Activated CD4-positive, CD25-positive, alpha-beta regulatory T cell treated with anti-CD3 and anti-CD28 coated beads, Interleukin-2, amount 50 U/mL, for 16 hours (primary cell): ENCODE data around the gene GABRB1.

Experiments used
- DNase-seq: peaks from one replicate; pipeline ENCODE4 v3.0.0-alpha.2; 2020; ENCODE audit warnings: low read depth, low spot score

Gene GABRB1

DNA sequence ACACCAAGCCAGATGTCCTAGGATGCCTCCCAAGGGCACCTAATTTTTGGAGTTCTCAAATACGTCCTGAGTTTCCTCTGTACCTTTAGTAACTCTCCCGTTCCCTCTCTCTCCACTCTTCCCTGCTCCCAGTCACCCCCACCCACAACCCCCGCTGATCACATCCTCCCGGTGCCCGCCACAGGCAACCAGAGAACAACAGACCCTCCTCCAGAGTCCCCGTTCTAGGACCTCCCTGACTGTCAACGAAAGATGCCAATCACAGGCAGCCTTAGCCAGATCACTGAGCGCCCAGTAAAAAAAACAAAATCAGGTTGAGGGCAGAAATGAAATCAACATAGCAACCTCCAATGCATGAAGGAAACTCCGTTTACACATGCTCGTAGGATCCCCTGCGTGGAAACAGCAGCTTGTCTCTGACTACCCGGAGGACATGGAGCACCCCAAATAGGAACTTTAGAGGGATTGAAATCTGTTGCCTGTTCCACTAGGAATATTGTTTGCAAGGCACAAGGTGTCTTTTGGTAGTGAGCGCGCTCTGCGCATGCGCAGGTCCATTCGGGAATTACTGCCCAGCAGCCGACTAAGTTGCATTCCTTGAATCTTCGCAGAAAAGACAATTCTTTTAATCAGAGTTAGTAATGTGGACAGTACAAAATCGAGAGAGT, at the start of gene GABRB1:
Gene GABRB1, plus strand, starts transcription at position 557 of the 668 bp plus-strand sequence.
- DNase-seq, result no peak

DNA sequence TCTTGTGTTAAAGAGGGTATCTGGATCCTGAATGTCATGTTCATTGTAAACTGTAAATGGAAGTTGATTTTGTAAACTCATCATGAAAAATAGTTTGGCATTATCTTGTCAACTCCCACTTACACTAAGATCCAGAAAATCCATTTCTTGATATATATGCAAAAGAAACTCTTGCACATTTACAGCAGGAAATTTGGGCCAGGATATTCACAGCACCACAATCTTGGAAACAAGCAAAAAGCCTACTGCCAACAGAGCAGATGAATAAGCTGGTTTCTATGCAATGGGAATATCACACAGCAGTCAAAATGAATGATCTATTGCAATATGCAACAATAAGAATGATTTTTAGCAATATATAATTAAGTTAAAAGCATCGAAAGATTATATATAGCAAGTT, 46.6 kb upstream of the GABRB1 start:
- no peak for DNase-seq

DNA sequence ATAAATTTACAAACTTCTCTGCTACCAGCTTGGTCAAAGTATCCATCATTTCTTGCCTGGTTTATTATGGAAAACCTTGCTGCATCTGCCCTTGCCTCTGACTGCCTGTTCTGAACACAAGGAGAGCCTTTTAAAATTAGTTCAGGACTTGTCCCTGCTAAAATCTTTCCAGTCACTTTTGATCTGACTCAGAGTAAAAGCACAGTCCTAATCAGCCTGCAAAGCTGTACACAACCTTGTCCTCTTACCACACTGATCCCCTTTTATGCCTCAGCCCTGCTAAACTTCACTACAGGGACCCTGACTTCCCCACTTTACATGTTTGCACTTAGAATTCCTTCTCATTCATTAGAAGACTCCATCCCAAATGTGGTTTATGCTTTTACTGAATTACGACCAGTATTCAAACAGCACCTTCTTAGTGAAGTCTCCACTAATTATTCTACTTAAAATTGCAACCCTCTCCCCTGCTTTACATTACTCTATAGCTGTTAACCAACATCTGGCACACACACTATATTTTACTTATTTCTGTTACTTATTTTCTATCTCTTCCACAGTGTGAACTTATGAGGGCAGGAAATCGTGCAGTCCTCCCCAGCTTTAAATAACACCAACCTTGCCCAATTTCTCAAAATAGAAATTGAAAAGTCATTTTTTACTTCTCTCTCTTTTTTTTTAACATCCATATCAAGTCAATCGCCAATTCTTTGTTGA, 44.3 kb upstream of the GABRB1 start:
- no peak for DNase-seq

DNA sequence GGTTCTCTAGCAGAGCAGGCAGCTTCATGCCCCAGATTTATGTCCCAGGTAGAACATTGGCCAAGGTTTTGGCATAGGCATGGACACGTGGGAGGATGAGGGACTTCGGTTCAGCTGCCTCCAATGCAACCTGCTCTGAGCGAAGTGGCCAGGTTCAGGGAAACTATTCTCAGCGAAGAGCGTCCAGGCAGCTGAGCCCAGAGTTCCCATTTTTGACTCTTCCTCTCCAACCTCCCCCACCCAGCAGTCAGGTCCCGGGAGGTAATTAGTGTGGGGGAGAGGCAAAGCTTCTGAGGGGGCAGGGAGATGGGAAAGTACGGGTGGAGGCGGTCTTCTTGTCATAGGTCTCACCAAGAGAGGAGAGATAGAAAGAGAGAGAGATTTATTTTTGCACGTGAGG, 39.0 kb upstream of the GABRB1 start:
- no peak for DNase-seq

DNA sequence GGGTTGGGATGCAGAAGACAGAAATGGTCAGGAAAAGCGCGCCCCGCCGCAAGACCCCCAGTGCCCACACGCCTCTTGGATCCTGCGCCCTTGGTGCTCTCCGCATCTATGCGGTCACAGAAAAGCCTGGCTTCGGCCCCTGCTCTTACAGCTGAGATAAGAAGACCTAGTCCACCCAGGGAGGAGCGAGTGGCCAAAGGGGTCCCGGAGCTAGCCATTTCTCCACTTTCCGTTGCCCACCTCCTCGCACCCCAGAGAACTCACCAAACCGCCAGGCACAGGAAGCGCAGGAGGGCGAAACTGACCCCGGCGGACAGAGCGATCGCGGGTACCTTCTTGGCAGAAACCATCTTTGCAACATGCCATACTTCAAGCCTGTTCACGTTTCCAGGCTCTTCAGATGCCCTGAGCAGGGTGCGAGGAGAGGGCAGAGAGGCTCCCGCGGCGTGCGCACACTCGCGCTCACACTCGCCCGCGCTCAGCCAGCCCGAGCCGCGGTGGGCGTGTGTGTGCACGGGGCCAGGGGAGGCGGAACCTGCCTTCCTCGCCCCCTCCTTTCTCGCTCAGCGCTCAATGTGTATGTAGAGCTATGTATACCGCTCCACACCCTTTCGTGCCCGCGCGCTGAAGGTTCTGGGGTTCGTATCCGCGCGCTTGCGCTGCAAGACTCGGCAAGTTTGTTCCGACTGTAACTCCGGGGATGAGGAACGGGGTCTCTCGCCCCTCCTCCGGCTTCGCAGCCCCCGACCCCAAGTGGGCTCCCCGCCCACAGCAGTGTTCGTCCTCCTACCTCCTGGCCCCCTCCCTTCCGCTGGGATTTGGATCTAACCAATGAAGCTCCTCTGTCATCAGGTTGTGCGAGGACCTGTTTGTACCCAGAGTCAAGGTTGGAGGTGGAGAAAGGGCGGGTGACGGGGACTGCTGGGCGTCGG, 38.0 kb upstream of the GABRB1 start, which contains the start of gene GABRA4:
Gene GABRA4, minus strand, starts transcription at position 507 of the 932 bp plus-strand sequence. Its CDS starts 157 bp downstream, at position 350.
- no peak for DNase-seq

DNA sequence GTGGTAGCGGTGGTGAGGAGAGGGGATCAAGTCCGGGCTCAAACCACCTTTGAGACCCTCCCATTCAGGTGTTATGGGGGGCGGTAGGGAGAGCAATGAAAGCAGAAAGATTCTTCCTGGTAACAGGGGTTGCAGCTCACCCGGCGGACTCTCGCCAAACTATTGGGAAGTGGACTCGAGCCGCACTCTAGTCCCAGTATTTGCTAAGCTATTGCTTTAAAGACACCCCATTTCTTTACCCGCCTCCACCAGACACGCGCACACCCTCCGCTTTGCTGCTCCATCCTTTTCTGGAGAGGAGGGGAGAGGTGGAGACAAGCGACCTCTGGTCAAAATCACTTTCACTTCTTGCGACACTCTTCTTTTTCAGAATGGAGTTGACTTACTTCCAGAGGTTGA, 37.4 kb upstream of the GABRB1 start:
- DNase-seq, result no peak

DNA sequence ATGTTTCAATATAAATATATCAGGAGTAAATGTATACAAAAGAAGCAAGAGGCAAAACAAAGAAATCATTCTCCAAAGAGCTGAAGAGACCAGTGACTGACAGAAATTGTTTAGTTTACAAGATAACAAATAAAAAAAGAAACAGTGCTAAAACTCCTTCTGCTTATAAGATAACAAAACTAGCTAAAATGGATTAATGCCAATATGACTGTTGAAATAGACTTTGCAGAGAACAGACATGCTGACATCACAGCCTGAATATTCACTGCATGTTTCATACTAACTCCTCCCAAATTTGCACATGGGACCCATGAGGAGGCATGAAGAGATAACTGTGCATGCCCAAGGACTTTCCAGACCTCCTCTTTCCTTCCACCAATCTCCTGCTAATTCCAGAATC, 31.8 kb upstream of the GABRB1 start:
- no peak for DNase-seq

DNA sequence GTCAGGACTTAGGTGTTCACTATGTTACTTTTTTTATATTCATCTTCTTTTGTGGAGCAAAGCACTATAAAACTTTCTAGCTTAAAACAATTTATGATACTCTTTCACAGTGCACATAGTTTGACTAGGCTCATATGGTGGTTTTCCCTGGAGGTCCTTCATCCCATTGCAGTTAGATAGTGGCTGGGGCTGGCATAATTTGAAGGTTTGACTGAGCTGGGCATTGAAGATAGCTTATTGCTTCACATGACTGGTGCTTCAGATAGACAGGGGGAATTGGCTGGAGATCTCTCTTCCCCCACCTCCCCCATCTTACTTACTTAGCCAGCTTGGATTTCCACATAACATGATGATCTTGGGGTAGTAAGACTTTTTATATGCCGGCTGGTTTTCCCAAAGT, 31.0 kb upstream of the GABRB1 start:
- DNase-seq, result no peak

DNA sequence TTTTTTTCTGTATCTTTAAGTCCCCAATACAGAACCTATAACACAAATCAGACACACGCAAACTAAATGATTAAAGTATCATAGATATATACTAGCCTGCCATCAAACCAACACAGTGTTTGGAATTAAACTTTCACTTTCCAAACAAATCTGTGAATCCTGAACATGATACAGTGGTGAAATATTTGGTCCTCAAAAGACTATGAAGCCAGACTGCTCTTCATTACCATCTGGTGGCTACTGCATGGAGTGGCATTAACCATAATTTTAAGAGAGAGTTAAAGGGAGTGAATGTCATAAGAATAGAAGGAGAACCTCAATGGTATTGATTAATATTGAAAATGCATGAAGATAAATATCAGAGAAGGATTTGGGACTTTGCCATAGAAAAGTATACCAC, 28.8 kb upstream of the GABRB1 start:
- no peak for DNase-seq

DNA sequence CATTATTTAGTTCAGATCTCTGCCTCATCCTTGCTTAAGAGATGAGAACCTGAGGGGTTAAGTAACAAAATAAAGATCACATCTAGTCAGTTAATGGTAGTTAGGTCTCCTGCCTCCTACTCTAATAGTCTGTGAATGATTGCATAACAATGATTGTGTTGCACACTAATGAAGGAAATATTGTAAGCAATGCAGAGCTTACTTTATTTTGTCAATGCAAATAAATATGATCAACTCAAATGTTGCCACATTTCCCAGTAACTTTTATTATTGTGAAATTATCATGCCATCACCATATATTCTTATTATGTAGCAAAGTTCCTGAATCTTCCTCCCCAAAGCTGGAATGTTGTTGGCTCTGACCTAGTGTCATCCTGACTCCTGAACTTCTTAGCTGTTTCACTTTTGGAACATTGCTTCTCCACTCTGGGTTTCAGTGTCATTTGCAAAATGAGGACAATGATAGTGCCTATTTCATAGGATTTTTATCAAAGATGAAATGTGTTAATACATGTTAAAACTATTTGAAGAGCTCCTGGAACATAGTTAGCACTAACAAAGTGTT, 20.9 kb upstream of the GABRB1 start:
- DNase-seq, result no peak

DNA sequence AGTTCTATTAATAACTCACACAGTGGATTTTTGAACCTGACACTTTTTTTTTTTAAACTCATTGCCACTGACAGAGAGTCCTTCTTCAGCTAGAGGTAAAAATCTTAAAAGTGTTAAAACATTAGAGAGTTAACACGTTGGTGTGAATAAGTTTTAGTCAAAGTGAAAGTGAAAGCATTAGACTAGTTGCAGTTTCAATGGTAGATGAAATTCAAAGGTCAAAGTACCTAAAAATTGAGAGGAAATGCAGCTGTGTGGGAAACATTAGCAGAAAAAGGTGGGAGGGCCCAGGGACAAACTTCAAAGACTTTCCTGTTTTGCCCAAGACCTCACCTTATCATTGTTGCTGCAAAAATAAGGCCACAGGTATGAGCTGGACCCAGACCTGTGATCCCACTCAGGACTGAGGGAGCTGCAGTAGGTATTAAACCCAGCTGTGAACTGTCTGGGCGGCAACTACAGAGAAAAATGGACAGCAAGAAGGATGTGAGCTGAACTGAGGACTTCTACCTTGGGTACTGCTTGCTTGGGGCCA, 20.4 kb upstream of the GABRB1 start:
- DNase-seq, result no peak

DNA sequence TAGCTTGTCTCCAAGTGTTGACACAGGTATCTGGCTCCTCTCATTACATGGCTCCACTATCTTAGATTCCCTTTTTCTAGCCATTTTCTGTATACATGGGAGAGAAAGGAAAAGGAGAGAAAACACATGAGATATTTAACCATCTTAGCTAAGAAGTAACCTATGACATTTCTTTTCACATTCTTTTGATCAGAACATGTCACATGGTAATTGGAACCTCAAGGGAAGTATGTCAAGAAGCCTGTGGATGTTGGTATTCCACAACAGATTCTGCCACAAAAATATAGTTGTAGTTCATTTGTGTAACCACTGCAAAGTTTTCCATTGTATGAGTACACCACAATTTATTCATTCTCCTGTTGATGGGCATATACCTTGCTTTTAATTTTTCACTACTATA, 18.7 kb upstream of the GABRB1 start:
- DNase-seq, result no peak

DNA sequence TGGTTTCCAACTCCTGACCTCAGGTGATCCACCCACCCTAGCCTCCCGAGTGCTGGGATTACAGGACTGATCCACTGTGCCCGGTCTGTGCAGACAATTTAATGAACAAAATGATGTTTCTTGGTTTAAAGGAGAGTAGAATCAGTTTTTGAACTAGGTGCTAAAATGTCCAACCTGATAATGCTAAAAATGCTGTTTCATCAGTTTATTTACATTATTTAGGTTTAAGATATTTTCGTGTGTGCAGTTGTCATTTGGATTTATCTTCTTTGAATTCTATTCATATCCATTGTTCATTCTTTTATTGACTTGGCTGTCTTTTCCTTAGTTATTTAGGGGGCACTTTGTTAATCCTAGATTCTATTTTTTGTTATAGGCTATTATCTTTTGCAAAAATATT, 18.0 kb upstream of the GABRB1 start:
- DNase-seq, result no peak

DNA sequence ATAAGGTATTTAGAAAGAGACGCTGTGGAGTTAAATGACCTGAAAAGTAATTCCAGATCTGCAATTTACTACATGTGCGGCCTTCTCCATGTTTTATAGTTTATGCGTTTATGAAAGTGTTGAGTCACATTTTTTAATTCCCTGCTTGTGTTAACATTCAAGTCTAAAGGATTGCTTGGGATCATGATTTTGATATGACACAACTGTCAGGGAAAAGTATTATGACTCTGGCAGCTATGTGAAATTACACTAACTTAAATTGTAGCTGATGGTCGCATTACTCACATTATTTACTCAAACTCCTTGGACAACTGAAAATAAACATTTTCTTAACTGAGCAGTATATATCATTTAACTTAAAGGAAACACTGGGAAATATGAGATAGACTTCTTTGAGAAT, 14.3 kb upstream of the GABRB1 start:
- DNase-seq, result no peak

DNA sequence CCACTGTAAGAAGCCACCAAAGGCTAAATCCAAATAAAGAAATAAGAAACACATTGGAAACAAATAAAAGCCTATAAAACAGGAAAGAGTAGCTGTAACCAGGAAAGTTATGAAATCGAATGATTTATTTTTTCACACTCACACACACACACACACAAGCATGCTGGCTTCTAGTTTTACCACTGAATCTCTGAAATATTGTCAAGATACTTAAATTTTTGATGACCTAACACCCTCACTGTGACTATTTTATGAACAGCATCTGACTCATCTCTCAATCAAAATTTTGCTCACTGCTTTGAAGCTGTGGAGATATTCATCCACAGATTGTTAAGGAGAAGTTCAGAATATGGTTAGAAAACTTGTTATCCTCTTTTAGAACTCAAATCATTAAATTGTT, 13.9 kb upstream of the GABRB1 start:
- DNase-seq, result no peak

DNA sequence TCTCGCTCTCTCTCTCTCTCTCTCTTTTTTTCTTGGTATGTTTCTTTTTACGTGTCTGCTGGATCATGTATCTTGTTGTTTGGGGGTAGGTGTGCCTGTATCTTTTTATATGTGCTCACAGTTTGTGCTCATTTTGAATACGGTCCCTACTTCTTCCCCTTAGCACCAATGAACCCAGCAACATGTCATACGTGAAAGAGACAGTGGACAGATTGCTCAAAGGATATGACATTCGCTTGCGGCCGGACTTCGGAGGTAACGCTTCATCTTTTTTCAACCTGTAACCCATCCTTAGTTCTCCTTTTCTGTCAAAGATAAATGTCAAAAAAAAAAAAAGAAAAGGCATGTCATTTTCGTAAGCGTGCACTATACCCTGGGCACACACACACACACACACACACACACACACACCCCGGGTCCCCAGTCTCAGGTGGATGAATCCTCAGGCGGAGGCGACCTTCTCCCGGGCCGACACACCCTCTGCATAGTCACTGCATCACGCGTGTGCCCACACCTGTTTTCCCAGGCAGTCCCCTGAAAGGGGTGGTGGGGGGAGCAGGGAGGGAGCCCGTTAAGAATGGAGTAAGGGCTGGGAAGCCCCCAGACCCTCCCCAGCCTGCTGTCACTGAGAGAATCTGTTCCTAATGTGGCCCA, 511 bp downstream of the GABRB1 start:
- DNase-seq, result no peak

DNA sequence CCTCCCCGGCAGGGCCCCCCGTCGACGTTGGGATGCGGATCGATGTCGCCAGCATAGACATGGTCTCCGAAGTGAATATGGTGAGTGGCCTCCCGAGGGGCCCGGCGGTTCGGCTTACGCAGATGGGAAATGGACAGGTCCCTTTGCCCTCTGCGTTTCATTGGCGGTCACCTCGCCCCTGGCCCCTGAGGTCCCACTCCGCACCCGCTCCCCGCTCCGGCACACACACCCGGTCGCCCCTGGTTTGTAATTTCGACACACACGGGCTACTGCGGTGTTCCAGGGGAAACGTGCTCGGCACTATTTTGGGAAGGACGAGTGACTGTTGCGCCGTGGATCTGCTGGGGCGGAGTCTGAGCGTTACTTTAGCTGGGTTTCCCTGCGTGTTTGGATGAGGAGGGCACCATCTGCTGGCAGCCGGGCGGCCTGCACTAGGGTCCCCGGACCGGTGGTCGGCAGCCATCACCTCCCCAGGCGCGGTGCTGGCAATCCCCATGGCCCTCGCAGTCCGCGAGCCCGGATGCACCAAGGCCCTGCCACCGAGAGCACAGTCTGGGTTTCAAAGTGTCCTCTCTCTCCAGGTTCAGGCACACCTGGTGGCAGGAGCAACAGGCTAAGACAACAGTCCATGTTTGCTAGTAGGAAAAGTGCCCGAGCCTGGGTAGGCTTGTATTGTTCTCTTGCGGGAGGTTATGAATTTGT, 1.2 kb downstream of the GABRB1 start:
- DNase-seq, result no peak

DNA sequence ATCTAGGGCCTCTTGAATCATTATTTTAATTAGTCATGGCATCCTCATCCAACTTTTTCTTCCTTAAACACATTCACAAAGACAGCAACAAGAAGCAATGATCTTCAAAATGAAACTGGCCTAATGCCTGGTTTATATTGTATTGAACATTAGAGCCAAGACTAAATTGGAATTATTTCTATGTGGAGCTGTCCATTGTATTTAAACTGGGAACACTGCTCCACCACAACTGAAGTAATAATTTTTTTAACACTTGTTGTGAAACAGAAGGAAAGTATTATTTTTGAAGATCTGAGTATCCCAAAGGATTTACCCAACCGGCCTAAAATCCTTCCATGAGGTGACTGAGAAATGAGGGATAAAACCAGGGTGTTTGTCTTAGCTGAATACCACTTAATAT, 6.9 kb downstream of the GABRB1 start:
- no peak for DNase-seq

DNA sequence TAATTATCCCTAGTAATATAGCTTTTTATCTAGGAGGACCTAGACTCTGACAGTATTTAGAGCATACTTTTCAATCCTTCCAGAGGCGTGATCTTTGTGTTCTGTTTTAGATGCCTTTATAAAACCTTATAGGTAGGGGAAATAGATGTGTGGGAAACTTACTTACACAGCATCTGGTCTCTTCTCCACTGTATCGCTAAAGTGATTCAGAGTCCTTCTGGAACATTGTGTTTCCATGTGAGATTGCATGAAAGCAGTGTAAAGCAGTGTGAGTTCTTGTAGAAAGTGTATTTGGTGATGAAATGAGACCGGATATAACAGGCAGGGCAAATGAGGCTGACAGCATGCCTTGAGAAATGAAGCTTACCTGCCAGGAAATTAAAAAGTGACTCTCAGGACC, 9.5 kb downstream of the GABRB1 start:
- no peak for DNase-seq

DNA sequence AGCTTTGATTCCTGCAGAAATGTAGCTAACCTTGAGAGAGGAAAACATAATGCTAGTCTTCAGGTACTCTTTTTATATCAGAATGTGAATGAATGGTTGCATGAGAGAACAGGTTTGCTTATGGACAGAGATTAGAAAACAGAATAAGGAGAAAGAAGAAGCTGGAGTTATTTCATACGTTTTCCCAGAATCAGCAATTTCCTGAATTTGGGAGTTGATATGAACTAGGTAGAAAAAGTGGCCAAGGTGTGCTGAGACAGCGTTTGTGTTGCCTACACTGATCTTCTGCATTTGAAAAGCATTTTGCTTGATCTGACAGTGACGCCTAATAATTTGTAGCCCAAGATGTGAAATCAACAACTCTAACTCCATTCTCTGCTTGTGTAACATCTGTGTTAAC, 12.5 kb downstream of the GABRB1 start:
- no peak for DNase-seq

DNA sequence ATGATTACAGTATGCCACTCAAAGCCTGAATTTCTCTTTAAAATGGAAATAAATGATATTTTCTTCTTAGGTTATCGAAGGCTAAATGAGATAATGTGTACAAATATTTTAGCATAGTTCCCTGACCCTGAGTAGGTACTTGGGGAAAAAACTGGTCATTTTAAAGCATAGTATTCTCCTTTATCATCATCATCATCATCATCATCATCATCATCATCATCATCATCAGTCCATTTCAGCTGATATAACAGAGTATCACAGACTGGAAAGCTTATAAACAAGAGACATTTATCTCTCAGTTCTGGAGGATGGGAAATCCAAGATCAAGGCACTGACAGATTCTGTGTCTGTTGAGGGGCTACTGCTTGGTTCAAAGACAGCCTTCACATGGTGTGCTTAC, 13.9 kb downstream of the GABRB1 start:
- DNase-seq, result no peak
